DND-41 (cell line): ENCODE measurements around the gene KLHL4.

Source experiments
- CTCF ChIP-seq: IDR thresholded peaks from 2 replicates; pipeline ENCODE4 v1.5.1; 2012; ENCODE audit warnings: borderline replicate concordance, low read length, moderate library complexity, mild to moderate bottlenecking; ENCODE audit not compliant: poor library complexity, severe bottlenecking; ENCODE audit errors: extremely low read depth
- EZH2 ChIP-seq: IDR thresholded peaks from 3 replicates; pipeline ENCODE4 v1.6.1; 2012; ENCODE audit warnings: borderline replicate concordance, low read depth, mild to moderate bottlenecking, moderate library complexity, low read length, inconsistent platforms; ENCODE audit not compliant: severe bottlenecking

GRCh38 chrX:87518504-87518903 is 902 bp downstream of the KLHL4 start:
- no peak for TF ChIP-seq CTCF
- TF ChIP-seq EZH2: no peak
